Hepatocyte (in vitro differentiated cells): ENCODE results near the gene CHRM1. TPM values are rescaled to one million over a fixed set of nuclear protein-coding genes. Genes with fewer than 3 reads are reported as not detected.
"Not testable (repeated sequence)": the region's sequence is repeated elsewhere in the genome, so short reads cannot be mapped to it uniquely, and the experiment has no call there.

Experiments
- DNase-seq: peaks from one replicate; pipeline ENCODE4 v3.0.0-alpha.2; 2016; ENCODE audit warnings: low spot score
- H2AFZ ChIP-seq: fragments of 200-600 bp; sonication (generic); 2 replicates; pipeline ENCODE4 v1.6.0; 2016; ENCODE audit warnings: antibody characterized with exemption, mild to moderate bottlenecking
- H3K27ac ChIP-seq: fragments of 200-600 bp; sonication (generic); 2 replicates; pipeline ENCODE4 v1.5.1; 2016; ENCODE audit warnings: mild to moderate bottlenecking
- H3K27me3 ChIP-seq: fragments of 200-600 bp; sonication (generic); 2 replicates; pipeline ENCODE4 v1.6.1; 2016
- H3K36me3 ChIP-seq: fragments of 200-600 bp; sonication (generic); replicated peaks from 2 replicates; pipeline ENCODE4 v1.5.1; 2016; ENCODE audit warnings: low read depth; ENCODE audit not compliant: insufficient read depth
- H3K4me1 ChIP-seq: fragments of 200-600 bp; sonication (generic); 2 replicates; pipeline ENCODE4 v1.5.1; 2016; ENCODE audit warnings: mild to moderate bottlenecking, moderate library complexity; ENCODE audit not compliant: insufficient read depth
- H3K4me2 ChIP-seq: fragments of 200-600 bp; sonication (generic); 2 replicates; pipeline ENCODE4 v1.6.0; 2016
- H3K4me3 ChIP-seq: fragments of 200-600 bp; sonication (generic); 2 replicates; pipeline ENCODE4 v1.5.1; 2016; ENCODE audit warnings: mild to moderate bottlenecking
- H3K79me2 ChIP-seq: fragments of 200-600 bp; sonication (generic); 2 replicates; pipeline ENCODE4 v1.6.0; 2017; ENCODE audit warnings: mild to moderate bottlenecking
- H3K9me2 ChIP-seq: fragments of 200-600 bp; sonication (generic); replicated peaks from 2 replicates; pipeline ENCODE4 v1.6.0; 2017; ENCODE audit warnings: mild to moderate bottlenecking; ENCODE audit not compliant: insufficient read depth
- H3K9me3 ChIP-seq: fragments of 200-600 bp; sonication (generic); 2 replicates; pipeline ENCODE4 v1.5.1; 2016; ENCODE audit warnings: low read depth, mild to moderate bottlenecking
- H4K20me1 ChIP-seq: fragments of 200-600 bp; sonication (generic); 2 replicates; pipeline ENCODE4 v1.6.0; 2016; ENCODE audit warnings: mild to moderate bottlenecking; ENCODE audit not compliant: insufficient read depth, poor library complexity, severe bottlenecking
- CTCF ChIP-seq: fragments of 200-600 bp; sonication (generic); IDR thresholded peaks from 2 replicates; pipeline ENCODE4 v1.5.1; 2016; ENCODE audit warnings: antibody characterized with exemption, mild to moderate bottlenecking; ENCODE audit not compliant: poor library complexity
- EZH2 ChIP-seq: fragments of 200-600 bp; sonication (generic); IDR thresholded peaks from 2 replicates; pipeline ENCODE4 v1.6.1; 2016; ENCODE audit warnings: antibody characterized with exemption, mild to moderate bottlenecking, borderline replicate concordance
- EZH2phosphoT487 ChIP-seq: fragments of 200-600 bp; sonication (generic); IDR thresholded peaks from one replicate; pipeline ENCODE4 v1.6.1; 2018; ENCODE audit warnings: antibody characterized with exemption, mild to moderate bottlenecking, low read depth, moderate library complexity; ENCODE audit not compliant: unreplicated experiment, severe bottlenecking
- WGBS: methylation state at CpG from one replicate; pipeline ENCODE4 v1.1.6; 2016; ENCODE audit warnings: low lambda C conversion rate; ENCODE audit errors: missing lambda C conversion rate; 5-methylcytosine and 5-hydroxymethylcytosine counted together
- polyA plus RNA-seq: library from polyadenylated mRNA; unstranded; fragments of >200 nt; fragmentation: Nextera tagmentation; extraction: Ambion mirVana; gene quantifications from 2 replicates; pipeline ENCODE4 v1.2.1, GENCODE V29; 2016
- total RNA-seq: library from RNA; depleted of rRNA; stranded (reverse); fragments of >200 nt; gene quantifications from 2 replicates; pipeline ENCODE4 v1.2.3, GENCODE V29; 2014

CHRM1 gene
- total and polyA plus RNA-seq, 2 experiments from 2014 or later = not detected

GRCh38 chr11:62865635-62866034 is 55.5 kb downstream of the CHRM1 start:
- Histone ChIP-seq H4K20me1 (no peaks in the 10 kb centered on the region), H3K9me3 (no peaks in the 10 kb centered on the region), H3K27ac (no peak overlapping the region), H3K79me2 (peaks cover 55% of the 10 kb centered on the region), H3K4me1 (peaks cover 9% of the 10 kb centered on the region), H3K9me2 (no peaks in the 10 kb centered on the region), H3K4me3 (no peak overlapping the region), H3K36me3 (no peaks in the 10 kb centered on the region), H3K27me3 (no peaks in the 10 kb centered on the region), H3K4me2 (no peak overlapping the region), H2AFZ (no peak overlapping the region)
- TF ChIP-seq EZH2 (no peak), CTCF (no peak), EZH2phosphoT487 (no peak)
- WGBS = 70% methylated on average over 6 of the region's 6 CpGs
- DNase-seq = no peak

GRCh38 chr11:62863687-62864335 is 57.4 kb downstream of the CHRM1 start:
- no peaks in the 10 kb centered on the region for H4K20me1 ChIP-seq
- H2AFZ ChIP-seq = no peak overlapping the region
- H3K9me2 ChIP-seq = no peaks in the 10 kb centered on the region
- no peaks in the 10 kb centered on the region for H3K36me3 ChIP-seq
- 79% methylated on average over 4 of the region's 4 CpGs for WGBS
- H3K4me1 ChIP-seq = peaks cover 20% of the 10 kb centered on the region
- DNase-seq = no peak
- no peak overlapping the region for H3K27ac ChIP-seq
- H3K4me2 ChIP-seq = no peak overlapping the region
- H3K4me3 ChIP-seq = no peak overlapping the region
- H3K27me3 ChIP-seq = no peaks in the 10 kb centered on the region
- no peaks in the 10 kb centered on the region for H3K9me3 ChIP-seq
- no peak for TF ChIP-seq EZH2phosphoT487
- TF ChIP-seq CTCF = no peak
- TF ChIP-seq EZH2 = no peak
- H3K79me2 ChIP-seq = peaks cover 49% of the 10 kb centered on the region

- H3K9me2 ChIP-seq, DNase-seq, H3K4me2 ChIP-seq, H3K9me3 ChIP-seq, H3K4me3 ChIP-seq, H3K36me3 ChIP-seq, H2AFZ ChIP-seq, H4K20me1 ChIP-seq, H3K27me3 ChIP-seq: not testable (repeated sequence)
- peaks cover 39% of the 10 kb centered on the region for H3K4me1 ChIP-seq
- H3K79me2 ChIP-seq = peaks cover 48% of the 10 kb centered on the region
- H3K27ac ChIP-seq = peak overlapping the region; percentile 66
- 87% methylated on average over 16 of the region's 16 CpGs for WGBS
Measured at GRCh38 chr11:62861564-62862192, 59.5 kb downstream of the CHRM1 start.

GRCh38 chr11:62860835-62861563 is 60.2 kb downstream of the CHRM1 start:
- Histone ChIP-seq H3K4me1 (peaks cover 44% of the 10 kb centered on the region), H3K9me2 (no peaks in the 10 kb centered on the region), H3K27ac (peak overlapping the region; percentile 66), H3K4me3 (no peak overlapping the region), H3K4me2 (peak overlapping the region; percentile 46), H3K79me2 (peaks cover 44% of the 10 kb centered on the region), H3K9me3 (no peaks in the 10 kb centered on the region), H3K27me3 (no peaks in the 10 kb centered on the region), H2AFZ (no peak overlapping the region), H4K20me1 (no peaks in the 10 kb centered on the region), H3K36me3 (no peaks in the 10 kb centered on the region)
- TF ChIP-seq EZH2phosphoT487 (no peak), CTCF (no peak), EZH2 (no peak)
- no peak for DNase-seq
- WGBS = 48% methylated on average over 5 of the region's 5 CpGs

- not testable (repeated sequence) for DNase-seq, H3K4me3 ChIP-seq, H3K9me2 ChIP-seq, H3K36me3 ChIP-seq, H3K27me3 ChIP-seq, H2AFZ ChIP-seq, H3K9me3 ChIP-seq, H3K4me2 ChIP-seq
- Histone ChIP-seq H3K79me2 (peaks cover 49% of the 10 kb centered on the region), H3K4me1 (peaks cover 44% of the 10 kb centered on the region), H3K27ac (peak overlapping the region; percentile 66), H4K20me1 (peaks cover 10% of the 10 kb centered on the region)
- WGBS = 64% methylated on average over 8 of the region's 8 CpGs
Measured at GRCh38 chr11:62859281-62859703, 61.9 kb downstream of the CHRM1 start.
